HepG2 (cell line): ENCODE measurements around the gene BICDL2. TPM values are rescaled to one million over a fixed set of nuclear protein-coding genes. Genes with fewer than 3 reads are reported as not detected.

Source experiments
- ATAC-seq: fragments of 200-7000 bp; cut with Tn5 transposase; 3 replicates; pipeline ENCODE4 v1.9.1; 2020; ENCODE audit warnings: mild to moderate bottlenecking, moderate library complexity
- BruUV-seq: library from RNA; stranded (reverse); fragments of 400-500 nt; replicated peaks from 2 replicates; lab custom pipeline; 2021; lab: Mats Ljungman, UMichigan
- CTCF ChIA-PET: fragments of 300-600 bp; formaldehyde crosslinking; extraction: SDS; loops from one replicate; lab custom pipeline; 2021; ENCODE audit warnings: low total read pairs, inconsistent platforms, low intra/inter-chr PET ratio; lab: Yijun Ruan, JAX
- POLR2A ChIA-PET: fragments of 350-600 bp; sonication (Branson Sonifier 250); formaldehyde crosslinking; loops from one replicate; lab custom pipeline; 2020; ENCODE audit warnings: antibody characterized with exemption, inconsistent platforms; lab: Yijun Ruan, JAX
- DNase-seq: peaks from one replicate; pipeline ENCODE4 v3.0.0-alpha.2; 2015; ENCODE audit warnings: low spot score
- FAIRE-seq: peaks from 3 replicates; lab custom pipeline; 2011; peaks lifted over from hg19 to GRCh38; lab: Jason Lieb, UNC
- H2AFZ ChIP-seq: one replicate; pipeline ENCODE4 v1.6.1; 2011; ENCODE audit warnings: low read length, inconsistent platforms
- H3K27ac ChIP-seq: fragments of 300-600 bp; 3 replicates; pipeline ENCODE4 v1.8.0; 2011; ENCODE audit warnings: mixed run types, mild to moderate bottlenecking, mixed read lengths, low read length, inconsistent platforms; ENCODE audit not compliant: insufficient read depth; ENCODE audit errors: extremely low read length
- H3K27me3 ChIP-seq, 2 experiments: fragments of 200-600 bp in 1 of 2; 2 replicates in 1 of 2; 3 replicates in 1 of 2; pipeline versions ENCODE4 v1.6.0 to v1.8.0; 2011; ENCODE audit warnings: low read length in 2 of 2, mild to moderate bottlenecking in 2 of 2, moderate library complexity in 2 of 2, inconsistent platforms in 1 of 2; ENCODE audit not compliant: insufficient read depth in 2 of 2, control insufficient read depth in 1 of 2
- H3K36me3 ChIP-seq, 2 experiments: fragments of 200-600 bp in 1 of 2; replicated peaks in 1 of 2; 2 replicates in 1 of 2; 3 replicates in 1 of 2; pipeline versions ENCODE4 v1.5.1 to v1.8.0; 2011; ENCODE audit warnings: low read length in 2 of 2, inconsistent platforms in 1 of 2; ENCODE audit not compliant: insufficient read depth in 2 of 2, control insufficient read depth in 1 of 2
- H3K4me1 ChIP-seq: 2 replicates; pipeline ENCODE4 v1.5.1; 2012; ENCODE audit warnings: low read length, inconsistent platforms; ENCODE audit not compliant: insufficient read depth
- H3K4me2 ChIP-seq: 2 replicates; pipeline ENCODE4 v1.6.0; 2011; ENCODE audit warnings: low read depth, low read length, inconsistent platforms
- H3K4me3 ChIP-seq, 3 experiments: fragments of 200-600 bp in 1 of 3; sonication (generic), shearing (Covaris generic) in 1 of 3; replicated peaks in 1 of 3; 2 replicates each; pipeline ENCODE4 v1.5.1; 2011 to 2016; ENCODE audit warnings: low read length in 3 of 3, inconsistent platforms in 2 of 3, low read depth in 2 of 3, mild to moderate bottlenecking in 2 of 3, control low read depth in 1 of 3, mixed read lengths in 1 of 3; ENCODE audit not compliant: insufficient read depth in 1 of 3
- H3K79me2 ChIP-seq: one replicate; pipeline ENCODE4 v1.6.1; 2011; ENCODE audit warnings: low read length, inconsistent platforms; ENCODE audit not compliant: insufficient read depth
- H3K9ac ChIP-seq: 2 replicates; pipeline ENCODE4 v1.6.0; 2011; ENCODE audit warnings: mild to moderate bottlenecking, low read depth, low read length, inconsistent platforms; ENCODE audit not compliant: insufficient read depth
- H3K9me3 ChIP-seq: 2 replicates; pipeline ENCODE4 v1.5.1; 2012; ENCODE audit warnings: mild to moderate bottlenecking, low read length
- H4K20me1 ChIP-seq: 2 replicates; pipeline ENCODE4 v1.6.0; 2011; ENCODE audit warnings: inconsistent platforms, mild to moderate bottlenecking, low read length, moderate library complexity; ENCODE audit not compliant: insufficient read depth
- HES4 ChIP-seq: sonication (generic); formaldehyde crosslinking; IDR thresholded peaks from 2 replicates; pipeline ENCODE4 v1.9.0; 2021; ENCODE audit warnings: mild to moderate bottlenecking, missing genetic modification reagents, borderline replicate concordance
- HOXA3 ChIP-seq: sonication (generic); formaldehyde crosslinking; IDR thresholded peaks from 2 replicates; pipeline ENCODE4 v1.5.0; 2020; ENCODE audit warnings: missing genetic modification reagents
- KMT2B ChIP-seq: IDR thresholded peaks from 2 replicates; pipeline ENCODE4 v1.6.1; 2016; ENCODE audit warnings: missing genetic modification reagents, missing compliant biosample characterization
- NFKBIZ ChIP-seq: IDR thresholded peaks from 2 replicates; pipeline ENCODE4 v1.6.1; 2018; ENCODE audit warnings: missing genetic modification reagents, missing compliant biosample characterization
- RXRA ChIP-seq: sonication (generic); formaldehyde crosslinking; IDR thresholded peaks from 2 replicates; pipeline ENCODE4 v1.5.1; 2020; ENCODE audit warnings: missing genetic modification reagents
- SIN3B ChIP-seq: fragments of 150-350 bp; IDR thresholded peaks from 2 replicates; pipeline ENCODE4 v1.6.1; 2014; ENCODE audit warnings: low read length
- SRY ChIP-seq: sonication (generic); formaldehyde crosslinking; IDR thresholded peaks from 2 replicates; pipeline ENCODE4 v1.8.0; 2022; ENCODE audit warnings: mild to moderate bottlenecking, missing genetic modification reagents
- ZNF317 ChIP-seq: sonication (generic); formaldehyde crosslinking; IDR thresholded peaks from 2 replicates; pipeline ENCODE4 v1.5.0; 2020; ENCODE audit warnings: mild to moderate bottlenecking, missing genetic modification reagents
- ZNF703 ChIP-seq: sonication (generic); formaldehyde crosslinking; IDR thresholded peaks from 2 replicates; pipeline ENCODE4 v1.5.1; 2020; ENCODE audit warnings: missing genetic modification reagents, mild to moderate bottlenecking, moderate library complexity, borderline replicate concordance
- ZNF709 ChIP-seq: sonication (generic); formaldehyde crosslinking; IDR thresholded peaks from 2 replicates; pipeline ENCODE4 v1.5.0; 2020; ENCODE audit warnings: mild to moderate bottlenecking, missing genetic modification reagents
- ZNF816 ChIP-seq: sonication (generic); formaldehyde crosslinking; IDR thresholded peaks from 2 replicates; pipeline ENCODE4 v1.8.0; 2022; ENCODE audit warnings: missing genetic modification reagents, mild to moderate bottlenecking, borderline replicate concordance
- ZSCAN9 ChIP-seq: IDR thresholded peaks from 2 replicates; pipeline ENCODE4 v1.6.1; 2016; ENCODE audit warnings: borderline replicate concordance
- WGBS: methylation state at CpG from one replicate; pipeline ENCODE4 v1.1.6; 2017; ENCODE audit warnings: low lambda C conversion rate; 5-methylcytosine and 5-hydroxymethylcytosine counted together
- in situ Hi-C: cut with HindIII; loops from 2 replicates; pipeline ENCODE4 v1.10.0; 2017; ENCODE audit warnings: low pct_unique_long_range_greater_than_20kb; ENCODE audit not compliant: extremely low pct_ligation_motif_present
- intact Hi-C: fragments of 100-400 bp; cut with micrococcal nuclease; formaldehyde crosslinking; loops from one replicate; pipeline ENCODE4 v1.10.0; 2022; ENCODE audit not compliant: unreplicated experiment
- polyA plus RNA-seq, 8 experiments: library from polyadenylated mRNA; depleted of rRNA in 3 of 8; stranded (reverse) in 7 of 8; unstranded in 1 of 8; fragments of >200 nt; fragmentation: Illumina TruSeq in 4 of 8; extraction: Trizol in 4 of 8; gene quantifications; 2 replicates each; pipeline versions ENCODE4 v1.2.1 to v1.2.3, GENCODE V29; 2011 to 2016; ENCODE audit warnings: low read depth in 4 of 8, missing spikeins in 1 of 8, mixed read lengths in 1 of 8; ENCODE audit not compliant: insufficient read depth in 1 of 8
- total RNA-seq, 5 experiments: library from RNA; depleted of rRNA; stranded (reverse); fragments of >200 nt; fragmentation: Illumina TruSeq; extraction: Trizol; gene quantifications; 2 replicates each; pipeline ENCODE4 v1.2.3, GENCODE V29; 2016; ENCODE audit warnings: low read depth in 1 of 5
- TF ChIP-seq, protein P1 (sequence below): sonication (generic); formaldehyde crosslinking; IDR thresholded peaks from 2 replicates; pipeline ENCODE4 v1.4.0; 2020; ENCODE audit warnings: missing genetic modification reagents, borderline replicate concordance
- TF ChIP-seq, protein P2 (sequence below): sonication (generic); formaldehyde crosslinking; IDR thresholded peaks from 2 replicates; pipeline ENCODE4 v1.4.0; 2020; ENCODE audit warnings: mild to moderate bottlenecking, missing genetic modification reagents

Gene BICDL2
- total and polyA plus RNA-seq, 2 of the 13 experiments (the other 11 are each of a cell fraction or from before 2014, with no cell fraction given) = 0.12 TPM; not detected in 1

GRCh38 chr16:3059723-3060242, 23.0 kb upstream of the BICDL2 start:
- in situ Hi-C loops = no loop called here

More at GRCh38 chr16:3059723-3060242, 23.0 kb upstream of the BICDL2 start:
- POLR2A ChIA-PET = interaction anchor here (0.7 to 3.0 kb wide), 20 partner anchors 10 to 1291 kb away, joined by 3 to 30 read pairs (median 4); partner anchors contain the start of genes PAM16, PAQR4, TNFRSF12A and ZNF205
- 7% methylated on average over 9 of the region's 9 CpGs for WGBS
- Histone ChIP-seq H3K27me3 (no peaks in the 10 kb centered on the region), H3K4me2 (peak overlapping the region; percentile 99), H3K27ac (peak overlapping the region; percentile 55), H3K36me3 (no peaks in the 10 kb centered on the region), H3K79me2 (no peaks in the 10 kb centered on the region), H4K20me1 (no peaks in the 10 kb centered on the region), H2AFZ (no peak overlapping the region), H3K4me1 (peaks cover 20% of the 10 kb centered on the region), H3K9ac (peak overlapping the region; percentile 77), H3K4me3 (peak overlapping the region; percentile 74 to 91 (median 90); a peak in 5 of 6 replicates), H3K9me3 (no peaks in the 10 kb centered on the region)
- intact Hi-C loops = loop anchor here (1.0 to 2.0 kb wide), 3 partner anchors 28 to 69 kb away; no protein-coding TSS in a partner anchor
- ATAC-seq (peak; percentile 7; the same call in 2 of the 3 replicates), DNase-seq (no peak), FAIRE-seq (no peak)
- TSS peak; percentile 74 for BruUV-seq
- TF ChIP-seq, protein P1, sequence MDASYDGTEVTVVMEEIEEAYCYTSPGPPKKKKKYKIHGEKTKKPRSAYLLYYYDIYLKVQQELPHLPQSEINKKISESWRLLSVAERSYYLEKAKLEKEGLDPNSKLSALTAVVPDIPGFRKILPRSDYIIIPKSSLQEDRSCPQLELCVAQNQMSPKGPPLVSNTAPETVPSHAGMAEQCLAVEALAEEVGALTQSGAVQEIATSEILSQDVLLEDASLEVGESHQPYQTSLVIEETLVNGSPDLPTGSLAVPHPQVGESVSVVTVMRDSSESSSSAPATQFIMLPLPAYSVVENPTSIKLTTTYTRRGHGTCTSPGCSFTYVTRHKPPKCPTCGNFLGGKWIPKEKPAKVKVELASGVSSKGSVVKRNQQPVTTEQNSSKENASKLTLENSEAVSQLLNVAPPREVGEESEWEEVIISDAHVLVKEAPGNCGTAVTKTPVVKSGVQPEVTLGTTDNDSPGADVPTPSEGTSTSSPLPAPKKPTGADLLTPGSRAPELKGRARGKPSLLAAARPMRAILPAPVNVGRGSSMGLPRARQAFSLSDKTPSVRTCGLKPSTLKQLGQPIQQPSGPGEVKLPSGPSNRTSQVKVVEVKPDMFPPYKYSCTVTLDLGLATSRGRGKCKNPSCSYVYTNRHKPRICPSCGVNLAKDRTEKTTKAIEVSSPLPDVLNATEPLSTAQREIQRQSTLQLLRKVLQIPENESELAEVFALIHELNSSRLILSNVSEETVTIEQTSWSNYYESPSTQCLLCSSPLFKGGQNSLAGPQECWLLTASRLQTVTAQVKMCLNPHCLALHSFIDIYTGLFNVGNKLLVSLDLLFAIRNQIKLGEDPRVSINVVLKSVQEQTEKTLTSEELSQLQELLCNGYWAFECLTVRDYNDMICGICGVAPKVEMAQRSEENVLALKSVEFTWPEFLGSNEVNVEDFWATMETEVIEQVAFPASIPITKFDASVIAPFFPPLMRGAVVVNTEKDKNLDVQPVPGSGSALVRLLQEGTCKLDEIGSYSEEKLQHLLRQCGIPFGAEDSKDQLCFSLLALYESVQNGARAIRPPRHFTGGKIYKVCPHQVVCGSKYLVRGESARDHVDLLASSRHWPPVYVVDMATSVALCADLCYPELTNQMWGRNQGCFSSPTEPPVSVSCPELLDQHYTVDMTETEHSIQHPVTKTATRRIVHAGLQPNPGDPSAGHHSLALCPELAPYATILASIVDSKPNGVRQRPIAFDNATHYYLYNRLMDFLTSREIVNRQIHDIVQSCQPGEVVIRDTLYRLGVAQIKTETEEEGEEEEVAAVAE = no peak
- TF ChIP-seq ZNF703 (0 out of 2 replicates have a peak, but pooled peaks have one; percentile 16), RXRA (peak; percentile 10; the same call in 1 of the 2 replicates), ZNF709 (CRISPR knock-in tag) (0 out of 2 replicates have a peak, but pooled peaks have one; percentile 65), NFKBIZ (CRISPR knock-in tag) (no peak), SRY (0 out of 2 replicates have a peak, but pooled peaks have one; percentile 2), ZSCAN9 (CRISPR knock-in tag) (0 out of 2 replicates have a peak, but pooled peaks have one; percentile 1), ZNF816 (CRISPR knock-in tag) (0 out of 2 replicates have a peak, but pooled peaks have one; percentile 50), HOXA3 (CRISPR knock-in tag) (no peak), ZNF317 (peak; percentile 10; the same call in 1 of the 2 replicates), KMT2B (CRISPR knock-in tag) (no peak), HES4 (CRISPR knock-in tag) (0 out of 2 replicates have a peak, but pooled peaks have one; percentile 4), SIN3B (no peak)
- TF ChIP-seq, protein P2, sequence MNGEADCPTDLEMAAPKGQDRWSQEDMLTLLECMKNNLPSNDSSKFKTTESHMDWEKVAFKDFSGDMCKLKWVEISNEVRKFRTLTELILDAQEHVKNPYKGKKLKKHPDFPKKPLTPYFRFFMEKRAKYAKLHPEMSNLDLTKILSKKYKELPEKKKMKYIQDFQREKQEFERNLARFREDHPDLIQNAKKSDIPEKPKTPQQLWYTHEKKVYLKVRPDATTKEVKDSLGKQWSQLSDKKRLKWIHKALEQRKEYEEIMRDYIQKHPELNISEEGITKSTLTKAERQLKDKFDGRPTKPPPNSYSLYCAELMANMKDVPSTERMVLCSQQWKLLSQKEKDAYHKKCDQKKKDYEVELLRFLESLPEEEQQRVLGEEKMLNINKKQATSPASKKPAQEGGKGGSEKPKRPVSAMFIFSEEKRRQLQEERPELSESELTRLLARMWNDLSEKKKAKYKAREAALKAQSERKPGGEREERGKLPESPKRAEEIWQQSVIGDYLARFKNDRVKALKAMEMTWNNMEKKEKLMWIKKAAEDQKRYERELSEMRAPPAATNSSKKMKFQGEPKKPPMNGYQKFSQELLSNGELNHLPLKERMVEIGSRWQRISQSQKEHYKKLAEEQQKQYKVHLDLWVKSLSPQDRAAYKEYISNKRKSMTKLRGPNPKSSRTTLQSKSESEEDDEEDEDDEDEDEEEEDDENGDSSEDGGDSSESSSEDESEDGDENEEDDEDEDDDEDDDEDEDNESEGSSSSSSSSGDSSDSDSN (CRISPR knock-in tag) = 0 out of 2 replicates have a peak, but pooled peaks have one; percentile 9
- CTCF ChIA-PET = interaction anchor here (0.7 to 1.6 kb wide), 5 partner anchors 26 to 42 kb away, joined by 3 to 8 read pairs (median 7); no protein-coding TSS in a partner anchor
